GM12865 (cell line): ENCODE measurements around the gene CDK15.
"Not testable (repeated sequence)": the region's sequence is repeated elsewhere in the genome, so short reads cannot be mapped to it uniquely, and the experiment has no call there.

Experiments
- DNase-seq: peaks from one replicate; pipeline ENCODE4 v3.0.0; 2010; ENCODE audit warnings: low read depth
- H3K4me3 ChIP-seq: 2 replicates; pipeline ENCODE4 v1.5.1; 2011; ENCODE audit warnings: mild to moderate bottlenecking, low read depth, low read length, control low read depth
- CTCF ChIP-seq: IDR thresholded peaks from 2 replicates; pipeline ENCODE4 v1.5.1; 2011; ENCODE audit warnings: low read length, control low read depth, low read depth, inconsistent platforms; ENCODE audit not compliant: insufficient read depth; ENCODE audit errors: missing control alignments

Gene CDK15

GRCh38 chr2:201837824-201838431, 31.6 kb downstream of the CDK15 start:
- DNase-seq = peak; percentile 11
- TF ChIP-seq CTCF = no peak

GRCh38 chr2:201839727-201840126, 33.4 kb downstream of the CDK15 start:
- H3K4me3 ChIP-seq = no peak overlapping the region
- no peak for DNase-seq
- TF ChIP-seq CTCF = no peak

More at GRCh38 chr2:201837824-201838431, 31.6 kb downstream of the CDK15 start:
- no peak overlapping the region for H3K4me3 ChIP-seq

GRCh38 chr2:201840726-201841125, 34.4 kb downstream of the CDK15 start:
- TF ChIP-seq CTCF = no peak
- no peak for DNase-seq
- H3K4me3 ChIP-seq = no peak overlapping the region

GRCh38 chr2:201842131-201842860, 36.0 kb downstream of the CDK15 start:
- TF ChIP-seq CTCF = no peak
- no peak overlapping the region for H3K4me3 ChIP-seq
- DNase-seq = no peak

- DNase-seq, H3K4me3 ChIP-seq: not testable (repeated sequence)
Measured at GRCh38 chr2:201844922-201845321, 38.6 kb downstream of the CDK15 start.

- no peak for DNase-seq
- TF ChIP-seq CTCF = no peak
- H3K4me3 ChIP-seq = no peak overlapping the region
Measured at GRCh38 chr2:201847481-201847880, 41.1 kb downstream of the CDK15 start.

- peak; percentile 27 for DNase-seq
- TF ChIP-seq CTCF = no peak
Measured at GRCh38 chr2:201852462-201852861, 46.1 kb downstream of the CDK15 start.

More at GRCh38 chr2:201852462-201852861, 46.1 kb downstream of the CDK15 start:
- H3K4me3 ChIP-seq = no peak overlapping the region
